HG02884 (cell line): ENCODE data around the gene PIK3CG.
"Not testable (repeated sequence)": the region's sequence is repeated elsewhere in the genome, so short reads cannot be mapped to it uniquely, and the experiment has no call there.

Source experiments
- ATAC-seq: cut with Tn5 transposase; IDR thresholded peaks from one replicate; pipeline ENCODE4 v1.9.1; 2021; ENCODE audit warnings: mild to moderate bottlenecking, moderate library complexity; ENCODE audit not compliant: unreplicated experiment

The PIK3CG gene

DNA sequence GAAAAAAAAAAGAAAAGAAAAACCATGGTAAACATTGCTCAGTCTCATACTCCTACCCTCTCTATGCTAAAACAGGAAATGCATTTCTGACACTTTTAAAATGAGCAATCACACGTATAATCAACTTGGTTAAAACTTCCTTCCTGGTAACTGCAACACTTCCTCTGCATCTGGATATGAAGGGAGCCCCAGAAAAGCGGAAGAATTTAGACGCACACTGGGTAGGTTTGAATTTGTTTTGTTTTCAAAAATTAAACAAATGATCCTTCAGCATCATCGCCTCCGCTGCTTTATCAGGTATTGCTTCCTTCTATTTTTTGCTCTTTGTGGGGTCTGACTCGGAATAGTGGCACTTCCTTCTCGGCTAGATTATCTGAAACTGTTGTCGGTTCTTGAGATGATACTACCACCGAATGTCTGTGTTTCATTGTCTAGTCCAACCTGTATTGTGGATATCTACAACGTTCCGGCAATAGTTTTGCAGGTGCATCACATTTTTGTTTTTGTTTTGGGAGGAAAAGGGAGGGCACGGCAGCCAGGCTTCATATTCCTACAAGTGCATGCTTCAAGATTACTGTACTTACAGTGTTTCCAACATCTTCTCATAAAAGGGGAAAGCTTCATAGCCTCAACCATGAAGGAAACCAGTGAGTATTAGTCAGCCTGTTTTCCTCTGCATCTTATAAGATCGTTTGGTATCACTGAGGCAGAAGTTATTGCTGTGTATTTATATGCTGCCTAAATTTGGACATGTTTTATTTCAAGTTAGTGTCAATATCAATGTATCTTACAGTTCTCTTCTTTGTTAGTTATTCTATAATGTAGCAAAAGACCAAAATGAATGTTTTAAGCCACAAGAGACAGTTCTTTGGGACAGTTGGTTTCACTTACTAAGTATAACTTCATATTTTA, at the start of gene PIK3CG:
Gene PIK3CG (plus strand): TSS at position 153 of the 912 bp plus-strand sequence. CDS start 2,280 bp downstream, outside the sequence.
- peak; percentile 65 for ATAC-seq

GRCh38 chr7:106817098-106817497, 48.0 kb upstream of the PIK3CG start:
- no peak for ATAC-seq

DNA sequence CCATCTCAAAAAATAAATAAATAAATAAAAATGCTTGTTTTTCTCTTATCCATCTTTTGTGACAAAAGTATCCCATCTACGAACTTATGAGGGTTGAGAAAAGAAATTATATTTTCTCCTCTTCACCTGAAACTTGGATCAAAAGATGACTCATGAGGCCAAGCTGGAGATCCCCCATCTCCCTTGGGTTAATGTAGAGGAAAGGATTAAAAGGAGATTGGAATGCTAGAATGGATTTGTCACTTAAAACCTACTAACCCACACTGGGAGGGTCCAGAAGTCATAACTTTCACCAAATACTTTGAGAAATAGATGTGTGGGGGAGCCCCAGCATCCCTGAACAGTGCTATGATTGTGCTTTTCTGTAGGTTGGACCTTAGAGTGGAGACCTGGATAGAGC, 46.3 kb upstream of the PIK3CG start:
- ATAC-seq: no peak

- no peak for ATAC-seq
These were observed 45.5 kb upstream of the PIK3CG start for GRCh38 chr7:106819546-106819945.

- ATAC-seq: no peak
These were observed 44.5 kb upstream of the PIK3CG start for GRCh38 chr7:106820321-106821217.

- no peak for ATAC-seq
These were observed 41.5 kb upstream of the PIK3CG start for GRCh38 chr7:106823631-106824030.

DNA sequence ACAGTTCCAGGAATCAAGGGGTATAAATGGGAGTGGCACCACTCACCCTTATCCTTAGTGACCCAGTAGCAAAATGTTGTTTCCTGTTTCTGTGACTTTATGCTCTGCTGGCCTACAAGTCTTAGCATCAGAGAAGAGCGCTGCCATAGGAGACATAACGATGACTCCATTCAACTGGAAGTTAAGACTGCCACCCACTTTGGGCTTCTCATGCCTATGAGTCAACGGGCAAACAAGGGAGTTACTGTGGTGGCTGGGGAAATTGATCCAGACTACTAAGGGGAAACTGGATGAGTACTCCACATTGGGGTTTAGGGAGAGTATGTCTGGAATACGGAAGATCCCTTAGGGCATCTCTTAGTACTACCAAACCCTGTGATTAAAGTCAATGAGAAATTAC, 40.6 kb upstream of the PIK3CG start:
- ATAC-seq: no peak

GRCh38 chr7:106827626-106828025, 37.5 kb upstream of the PIK3CG start:
- no peak for ATAC-seq

- ATAC-seq: no peak
These were observed 35.6 kb upstream of the PIK3CG start for GRCh38 chr7:106829496-106829895.

GRCh38 chr7:106830896-106831295, 34.2 kb upstream of the PIK3CG start:
- ATAC-seq: not testable (repeated sequence)

- no peak for ATAC-seq
These were observed 28.3 kb upstream of the PIK3CG start for GRCh38 chr7:106836816-106837215.

GRCh38 chr7:106839511-106839910, 25.6 kb upstream of the PIK3CG start:
- no peak for ATAC-seq

DNA sequence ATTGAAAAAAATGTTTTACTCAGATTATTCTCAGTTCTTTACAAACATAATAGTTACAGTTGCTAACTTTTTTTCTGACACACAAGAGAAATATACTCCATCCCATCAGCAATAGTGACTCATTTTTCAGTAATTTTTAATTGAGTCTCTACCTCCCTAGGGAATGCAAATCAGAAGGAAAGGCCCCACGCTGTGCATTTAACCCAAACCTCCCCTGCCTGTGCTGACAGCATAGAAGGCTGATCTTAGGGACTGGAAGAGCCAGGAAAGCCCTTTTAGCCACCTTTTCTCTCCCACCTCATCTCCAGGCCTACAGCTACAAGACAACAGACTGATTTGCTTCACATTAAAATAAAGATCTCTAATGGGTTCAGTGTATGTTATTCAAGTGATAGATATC, 24.7 kb upstream of the PIK3CG start:
- ATAC-seq: no peak

DNA sequence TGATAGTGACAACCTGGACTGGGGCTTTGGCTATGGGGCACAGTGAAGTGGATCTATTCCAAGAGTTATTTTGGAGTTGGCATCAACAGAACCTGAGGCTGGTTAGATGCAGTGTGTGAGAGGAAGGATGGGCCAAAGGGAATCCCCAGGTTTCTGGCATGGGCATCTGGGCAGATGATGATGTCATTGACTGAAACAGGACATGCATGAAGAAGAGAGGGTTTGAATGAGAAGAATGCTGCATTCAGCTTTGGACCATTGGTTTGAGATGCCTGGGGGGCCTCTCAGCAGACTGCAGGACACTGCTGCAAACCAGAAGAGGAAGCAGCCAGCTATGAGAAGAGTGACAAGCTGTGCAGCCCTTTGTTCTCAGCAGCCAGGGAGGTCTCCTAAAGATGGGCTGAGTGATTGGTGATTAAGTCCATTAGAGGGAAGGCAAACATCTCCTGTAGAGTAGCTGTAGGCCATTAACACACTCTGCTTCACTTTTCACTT, 23.1 kb upstream of the PIK3CG start:
- ATAC-seq: no peak

DNA sequence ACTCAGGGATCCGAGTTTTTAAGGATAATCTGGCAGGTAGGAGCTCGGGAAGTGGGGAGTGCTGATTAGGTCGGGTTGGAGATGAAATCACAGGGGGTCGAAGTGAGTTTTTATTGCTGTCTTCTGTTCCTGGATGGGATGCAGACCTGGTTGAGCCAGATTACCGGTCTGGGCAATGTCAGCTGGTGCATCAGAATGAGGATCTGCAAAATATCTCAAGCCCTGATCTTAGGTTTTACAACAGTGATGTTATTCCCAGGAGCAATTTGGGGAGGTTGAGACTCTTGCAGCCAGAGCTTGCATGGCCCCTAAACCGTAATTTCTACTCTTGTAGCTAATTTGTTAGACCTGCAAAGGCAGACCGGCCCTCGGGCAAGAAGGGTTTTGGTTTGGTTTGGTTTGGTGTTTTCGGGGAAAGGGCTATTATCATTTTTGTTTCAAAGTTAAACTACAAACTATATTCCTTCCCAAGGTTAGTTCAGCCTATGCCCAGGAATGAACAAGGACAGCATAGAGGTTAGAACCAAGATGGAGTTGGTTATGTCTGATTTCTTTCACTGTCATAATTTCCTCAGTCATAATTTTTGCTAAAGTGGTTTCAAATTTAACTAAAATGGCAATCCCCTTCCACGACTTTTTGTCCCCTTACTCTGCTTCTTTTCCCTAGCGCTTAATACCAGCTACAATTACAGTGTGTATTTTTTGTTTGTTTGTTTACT, 20.6 kb upstream of the PIK3CG start:
- no peak for ATAC-seq

GRCh38 chr7:106848049-106848448, 17.0 kb upstream of the PIK3CG start:
- ATAC-seq: no peak

DNA sequence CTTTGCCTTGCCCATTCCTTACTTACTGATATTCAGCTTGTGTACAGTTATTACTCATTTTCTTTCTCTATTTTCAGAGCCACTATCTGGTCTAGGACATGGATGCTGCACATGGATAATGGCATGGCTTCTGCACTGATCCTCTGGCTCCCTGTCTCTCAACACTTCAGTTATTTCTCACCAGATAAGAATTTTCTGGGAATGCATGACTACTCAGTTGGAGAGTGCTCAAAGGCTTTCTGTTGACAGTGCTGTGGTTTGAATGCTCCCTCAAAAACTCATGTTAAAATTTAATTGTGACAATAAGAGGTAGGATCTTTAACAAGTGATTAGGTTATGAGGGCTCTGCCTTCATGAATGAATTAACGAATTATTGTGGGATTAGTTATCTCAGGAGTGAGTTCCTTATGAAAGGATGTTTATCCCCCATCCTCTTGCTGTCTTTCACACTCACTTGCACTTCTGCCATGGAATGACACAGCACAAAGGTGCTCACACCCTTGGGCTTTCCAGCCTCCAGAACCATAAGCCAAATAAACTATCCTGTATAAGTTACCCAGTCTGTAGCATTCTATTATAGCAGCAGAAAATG, 16.1 kb upstream of the PIK3CG start:
- no peak for ATAC-seq

DNA sequence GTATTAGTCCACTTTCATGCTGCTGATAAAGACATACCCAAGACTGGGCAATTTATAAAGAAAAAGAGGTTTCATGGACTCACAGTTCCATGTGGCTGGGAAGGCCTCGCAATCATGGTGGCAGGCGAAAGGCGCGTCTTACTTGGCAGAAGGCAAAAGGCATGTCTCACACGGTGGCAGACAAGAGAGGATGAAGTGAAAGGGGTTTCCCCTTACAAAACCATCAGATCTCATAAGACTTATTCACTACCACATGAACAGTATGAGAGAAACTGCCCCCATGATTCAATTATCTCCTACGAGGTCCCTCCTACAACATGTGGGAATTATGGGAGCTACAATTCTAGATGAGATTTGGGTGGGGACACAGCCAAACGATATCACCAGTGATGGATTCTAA, 13.4 kb upstream of the PIK3CG start:
- ATAC-seq: not testable (repeated sequence)

DNA sequence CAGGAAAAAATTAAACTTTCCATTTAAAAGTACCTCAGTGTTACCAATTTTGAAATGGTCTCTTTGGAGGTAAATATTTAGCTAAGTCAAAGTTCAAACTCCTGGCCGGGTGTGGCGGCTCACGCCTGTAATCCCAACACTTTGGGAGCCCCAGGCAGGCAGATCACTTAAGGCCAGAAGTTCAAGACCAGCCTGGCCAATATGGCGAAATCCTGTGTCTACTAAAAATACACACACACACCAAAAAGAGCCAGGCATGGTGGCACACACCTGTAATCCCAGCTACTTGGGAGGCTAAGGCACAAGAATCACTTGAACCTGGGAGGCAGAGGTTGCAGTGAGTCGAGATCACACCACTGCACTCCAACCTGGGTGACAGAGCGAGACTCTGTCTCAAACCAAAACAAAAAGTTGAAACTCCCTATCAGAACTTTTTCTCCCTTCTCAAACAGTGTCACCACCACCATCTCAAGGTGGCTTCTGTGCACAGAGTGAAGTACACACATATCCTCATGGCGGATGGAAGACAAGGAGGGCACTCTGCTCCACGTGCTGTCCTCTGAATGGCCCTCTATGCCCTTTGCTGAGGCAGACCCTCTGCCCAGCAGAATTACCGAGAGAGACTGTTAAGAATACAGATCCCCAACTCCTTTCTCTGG, 11.7 kb upstream of the PIK3CG start:
- no peak for ATAC-seq

DNA sequence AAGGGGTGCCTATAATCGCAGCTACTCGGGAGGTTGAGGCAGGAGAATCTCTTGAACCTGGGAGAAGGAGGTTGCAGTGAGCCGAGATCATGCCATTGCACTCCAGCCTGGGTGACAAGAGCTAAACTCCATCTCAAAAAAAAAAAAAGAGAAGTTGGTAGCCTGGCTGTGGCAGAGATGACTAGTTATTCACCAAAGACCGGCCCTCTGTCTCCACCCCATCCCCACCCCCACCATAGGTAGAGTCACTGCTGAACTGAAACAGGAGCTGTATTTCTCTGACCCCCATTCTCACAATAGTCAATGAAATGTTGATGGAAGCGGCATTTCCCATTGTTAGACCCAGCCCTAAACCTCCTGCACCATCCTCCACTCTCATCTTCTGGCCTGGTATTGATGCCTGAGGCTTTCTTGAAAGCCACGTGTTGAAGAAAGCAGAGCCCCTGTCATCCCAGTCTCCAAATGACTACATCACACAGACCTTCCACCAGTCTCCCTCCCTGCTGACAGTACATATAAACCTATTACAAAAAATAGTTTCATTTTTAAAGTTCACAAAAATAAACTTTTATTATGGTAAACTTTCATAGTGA, 9.4 kb upstream of the PIK3CG start:
- ATAC-seq: no peak
